HEK293 (cell line): Measurements from ENCODE around the gene PHACTR1.

Source experiments
- CTCF ChIA-PET: fragments of 350-600 bp; formaldehyde crosslinking; extraction: SDS; loops from one replicate; lab custom pipeline; 2021; ENCODE audit warnings: antibody characterized with exemption; lab: Yijun Ruan, JAX
- POLR2A ChIA-PET: fragments of 300-600 bp; formaldehyde crosslinking; extraction: SDS; loops from one replicate; lab custom pipeline; 2020; ENCODE audit warnings: antibody characterized with exemption, inconsistent platforms; lab: Yijun Ruan, JAX
- H3K27ac ChIP-seq: fragments of 200-500 bp; sonication (Bioruptor generic); 2 replicates; pipeline ENCODE4 v1.5.1; 2014; ENCODE audit warnings: low read depth, low read length, control low read depth, inconsistent platforms; ENCODE audit errors: extremely low read depth
- H3K36me3 ChIP-seq, 2 experiments: fragments of 200-500 bp in 1 of 2; sonication (Bioruptor generic) in 1 of 2; 1 replicate in 1 of 2; 2 replicates in 1 of 2; pipeline ENCODE4 v1.5.1; 2014 to 2017; ENCODE audit warnings: inconsistent platforms in 2 of 2, low read length in 2 of 2; ENCODE audit not compliant: control insufficient read depth in 2 of 2, insufficient read depth in 1 of 2
- H3K4me1 ChIP-seq: fragments of 200-500 bp; sonication (Bioruptor generic); 2 replicates; pipeline ENCODE4 v1.5.1; 2014; ENCODE audit warnings: mild to moderate bottlenecking, low read length, inconsistent platforms; ENCODE audit not compliant: control insufficient read depth, insufficient read depth
- H3K4me3 ChIP-seq: 2 replicates; pipeline ENCODE4 v1.5.1; 2011; ENCODE audit warnings: low read depth, mild to moderate bottlenecking, control low read depth, low read length, moderate library complexity
- H3K9me3 ChIP-seq: fragments of 200-500 bp; sonication (Bioruptor generic); 2 replicates; pipeline ENCODE4 v1.5.1; 2014; ENCODE audit warnings: low read depth, low read length, inconsistent platforms; ENCODE audit not compliant: control insufficient read depth, insufficient read depth
- GLIS2 ChIP-seq: fragments of 450-650 bp; formaldehyde crosslinking; IDR thresholded peaks from 2 replicates; pipeline ENCODE4 v1.5.1; 2016; ENCODE audit warnings: missing biosample characterization, missing genetic modification characterization
- HOXC10 ChIP-seq: sonication (generic); formaldehyde crosslinking; IDR thresholded peaks from 2 replicates; pipeline ENCODE4 v1.8.1; 2023; ENCODE audit warnings: mild to moderate bottlenecking, missing genetic modification reagents
- MEIS1 ChIP-seq: sonication (generic); formaldehyde crosslinking; IDR thresholded peaks from 2 replicates; pipeline ENCODE4 v1.8.1; 2022; ENCODE audit warnings: missing genetic modification reagents, mild to moderate bottlenecking, borderline replicate concordance
- REPIN1 ChIP-seq: fragments of 450-650 bp; formaldehyde crosslinking; IDR thresholded peaks from 2 replicates; pipeline ENCODE4 v1.5.1; 2017; ENCODE audit warnings: missing biosample characterization, missing genetic modification characterization, low read depth
- SCRT1 ChIP-seq: fragments of 450-650 bp; formaldehyde crosslinking; IDR thresholded peaks from 2 replicates; pipeline ENCODE4 v1.5.1; 2016; ENCODE audit warnings: missing biosample characterization, missing genetic modification characterization, borderline replicate concordance
- WT1 ChIP-seq: fragments of 450-650 bp; formaldehyde crosslinking; IDR thresholded peaks from 2 replicates; pipeline ENCODE4 v1.5.1; 2016; ENCODE audit warnings: missing biosample characterization, missing genetic modification characterization
- ZBTB1 ChIP-seq: fragments of 450-650 bp; formaldehyde crosslinking; IDR thresholded peaks from 2 replicates; pipeline ENCODE4 v1.5.1; 2016; ENCODE audit warnings: missing biosample characterization, missing genetic modification characterization
- ZFP37 ChIP-seq: fragments of 450-650 bp; formaldehyde crosslinking; IDR thresholded peaks from 2 replicates; pipeline ENCODE4 v1.5.1; 2016; ENCODE audit warnings: missing biosample characterization, missing genetic modification characterization
- ZNF223 ChIP-seq: fragments of 450-650 bp; formaldehyde crosslinking; IDR thresholded peaks from 2 replicates; pipeline ENCODE4 v1.5.1; 2016; ENCODE audit warnings: missing biosample characterization, missing genetic modification characterization
- ZNF26 ChIP-seq: fragments of 450-650 bp; formaldehyde crosslinking; IDR thresholded peaks from 2 replicates; pipeline ENCODE4 v1.5.1; 2016; ENCODE audit warnings: missing biosample characterization, missing genetic modification characterization
- ZNF311 ChIP-seq: fragments of 450-650 bp; formaldehyde crosslinking; IDR thresholded peaks from 2 replicates; pipeline ENCODE4 v1.5.1; 2017; ENCODE audit warnings: missing biosample characterization, missing genetic modification characterization, borderline replicate concordance
- ZNF341 ChIP-seq: fragments of 450-650 bp; formaldehyde crosslinking; IDR thresholded peaks from 2 replicates; pipeline ENCODE4; 2016; ENCODE audit warnings: low read depth, missing biosample characterization, missing genetic modification characterization
- ZNF510 ChIP-seq: fragments of 450-650 bp; formaldehyde crosslinking; IDR thresholded peaks from 2 replicates; pipeline ENCODE4 v1.5.1; 2018; ENCODE audit warnings: mild to moderate bottlenecking, missing genetic modification characterization, missing biosample characterization; ENCODE audit not compliant: insufficient replicate concordance
- ZNF571 ChIP-seq: fragments of 450-650 bp; formaldehyde crosslinking; IDR thresholded peaks from 2 replicates; pipeline ENCODE4 v1.5.0; 2017; ENCODE audit warnings: missing biosample characterization, missing genetic modification characterization
- ZNF701 ChIP-seq: fragments of 450-650 bp; formaldehyde crosslinking; IDR thresholded peaks from 2 replicates; pipeline ENCODE4 v1.5.1; 2016; ENCODE audit warnings: missing biosample characterization, missing genetic modification characterization
- ZNF837 ChIP-seq: fragments of 450-650 bp; formaldehyde crosslinking; IDR thresholded peaks from 2 replicates; pipeline ENCODE4 v1.5.1; 2016; ENCODE audit warnings: missing biosample characterization, missing genetic modification characterization
- ZSCAN16 ChIP-seq: fragments of 450-650 bp; formaldehyde crosslinking; IDR thresholded peaks from 2 replicates; pipeline ENCODE4 v1.5.1; 2016; ENCODE audit warnings: missing biosample characterization, missing genetic modification characterization
- TF ChIP-seq, protein P1 (sequence below): fragments of 450-650 bp; formaldehyde crosslinking; IDR thresholded peaks from 2 replicates; pipeline ENCODE4; 2016; ENCODE audit warnings: missing biosample characterization, missing genetic modification characterization
- TF ChIP-seq, protein P2 (sequence below): fragments of 450-650 bp; formaldehyde crosslinking; IDR thresholded peaks from 2 replicates; pipeline ENCODE4 v1.5.1; 2016; ENCODE audit warnings: missing biosample characterization, missing genetic modification characterization, low read depth
- TF ChIP-seq, protein P3 (sequence below): fragments of 450-650 bp; formaldehyde crosslinking; IDR thresholded peaks from 2 replicates; pipeline ENCODE4 v1.5.1; 2016; ENCODE audit warnings: missing biosample characterization, missing genetic modification characterization, borderline replicate concordance
- TF ChIP-seq, protein P4 (sequence below): fragments of 450-650 bp; formaldehyde crosslinking; IDR thresholded peaks from 2 replicates; pipeline ENCODE4 v1.5.1; 2016; ENCODE audit warnings: missing biosample characterization, missing genetic modification characterization

Gene PHACTR1

DNA sequence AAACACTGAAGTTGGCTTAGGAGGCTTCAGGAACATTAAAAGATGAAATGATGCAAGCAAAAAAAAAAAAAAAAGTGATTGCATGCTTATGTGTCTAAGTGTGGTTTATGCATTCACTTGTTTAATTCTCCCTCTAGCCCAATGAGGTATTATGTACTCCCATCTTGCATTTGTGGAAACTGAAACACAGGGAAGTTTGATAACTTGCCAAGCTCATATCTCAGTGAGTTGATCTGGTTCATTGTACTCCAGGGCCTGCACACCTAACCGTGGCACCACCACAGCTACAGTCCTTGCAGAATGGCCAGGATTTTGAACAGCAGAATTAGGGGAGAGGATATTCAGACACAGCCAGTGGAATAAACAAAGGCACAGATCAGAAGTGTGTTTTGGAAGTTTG lies 360.6 kb downstream of the PHACTR1 start:
- CTCF ChIA-PET: interaction anchor here (0.9 kb wide), 1 partner anchor 169 kb away, joined by 3 read pairs; no protein-coding TSS in a partner anchor
- H3K4me1 ChIP-seq: no peaks in the 10 kb centered on the region
- POLR2A ChIA-PET: no interaction called here
- no peak overlapping the region for H3K4me3 ChIP-seq
- TF ChIP-seq ZFP37 (no peak), ZSCAN16 (no peak), ZNF341 (no peak), ZBTB1 (tag by site-specific recombination) (no peak), SCRT1 (tag by site-specific recombination) (no peak), ZNF26 (tag by site-specific recombination) (no peak), HOXC10 (CRISPR knock-in tag) (no peak), ZNF571 (tag by site-specific recombination) (no peak), ZNF223 (tag by site-specific recombination) (no peak), WT1 (tag by site-specific recombination) (no peak), ZNF837 (tag by site-specific recombination) (no peak)
- TF ChIP-seq, protein P1, sequence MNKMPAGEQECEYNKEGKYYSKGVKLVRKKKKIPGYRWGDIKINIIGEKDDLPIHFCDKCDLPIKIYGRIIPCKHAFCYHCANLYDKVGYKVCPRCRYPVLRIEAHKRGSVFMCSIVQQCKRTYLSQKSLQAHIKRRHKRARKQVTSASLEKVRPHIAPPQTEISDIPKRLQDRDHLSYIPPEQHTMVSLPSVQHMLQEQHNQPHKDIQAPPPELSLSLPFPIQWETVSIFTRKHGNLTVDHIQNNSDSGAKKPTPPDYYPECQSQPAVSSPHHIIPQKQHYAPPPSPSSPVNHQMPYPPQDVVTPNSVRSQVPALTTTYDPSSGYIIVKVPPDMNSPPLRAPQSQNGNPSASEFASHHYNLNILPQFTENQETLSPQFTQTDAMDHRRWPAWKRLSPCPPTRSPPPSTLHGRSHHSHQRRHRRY (tag by site-specific recombination): no peak
- TF ChIP-seq, protein P2, sequence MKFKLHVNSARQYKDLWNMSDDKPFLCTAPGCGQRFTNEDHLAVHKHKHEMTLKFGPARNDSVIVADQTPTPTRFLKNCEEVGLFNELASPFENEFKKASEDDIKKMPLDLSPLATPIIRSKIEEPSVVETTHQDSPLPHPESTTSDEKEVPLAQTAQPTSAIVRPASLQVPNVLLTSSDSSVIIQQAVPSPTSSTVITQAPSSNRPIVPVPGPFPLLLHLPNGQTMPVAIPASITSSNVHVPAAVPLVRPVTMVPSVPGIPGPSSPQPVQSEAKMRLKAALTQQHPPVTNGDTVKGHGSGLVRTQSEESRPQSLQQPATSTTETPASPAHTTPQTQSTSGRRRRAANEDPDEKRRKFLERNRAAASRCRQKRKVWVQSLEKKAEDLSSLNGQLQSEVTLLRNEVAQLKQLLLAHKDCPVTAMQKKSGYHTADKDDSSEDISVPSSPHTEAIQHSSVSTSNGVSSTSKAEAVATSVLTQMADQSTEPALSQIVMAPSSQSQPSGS (tag by site-specific recombination): no peak
- no peak overlapping the region for H3K27ac ChIP-seq
- H3K36me3 ChIP-seq: no peaks in the 10 kb centered on the region
- no peaks in the 10 kb centered on the region for H3K9me3 ChIP-seq

GRCh38 chr6:13079096-13079723 lies 362.6 kb downstream of the PHACTR1 start:
- H3K9me3 ChIP-seq: no peaks in the 10 kb centered on the region
- H3K36me3 ChIP-seq: no peaks in the 10 kb centered on the region
- no peaks in the 10 kb centered on the region for H3K4me1 ChIP-seq
- ChIA-PET POLR2A (no interaction called here), CTCF (interaction anchor here (0.6 kb wide), 1 partner anchor 52 kb away, joined by 3 read pairs; no protein-coding TSS in a partner anchor)
- no peak overlapping the region for H3K4me3 ChIP-seq
- no peak overlapping the region for H3K27ac ChIP-seq
- no peak for TF ChIP-seq MEIS1 (CRISPR knock-in tag)
- no peak for TF ChIP-seq ZBTB1 (tag by site-specific recombination)
- no peak for TF ChIP-seq ZNF510 (tag by site-specific recombination)
- TF ChIP-seq, protein P3, sequence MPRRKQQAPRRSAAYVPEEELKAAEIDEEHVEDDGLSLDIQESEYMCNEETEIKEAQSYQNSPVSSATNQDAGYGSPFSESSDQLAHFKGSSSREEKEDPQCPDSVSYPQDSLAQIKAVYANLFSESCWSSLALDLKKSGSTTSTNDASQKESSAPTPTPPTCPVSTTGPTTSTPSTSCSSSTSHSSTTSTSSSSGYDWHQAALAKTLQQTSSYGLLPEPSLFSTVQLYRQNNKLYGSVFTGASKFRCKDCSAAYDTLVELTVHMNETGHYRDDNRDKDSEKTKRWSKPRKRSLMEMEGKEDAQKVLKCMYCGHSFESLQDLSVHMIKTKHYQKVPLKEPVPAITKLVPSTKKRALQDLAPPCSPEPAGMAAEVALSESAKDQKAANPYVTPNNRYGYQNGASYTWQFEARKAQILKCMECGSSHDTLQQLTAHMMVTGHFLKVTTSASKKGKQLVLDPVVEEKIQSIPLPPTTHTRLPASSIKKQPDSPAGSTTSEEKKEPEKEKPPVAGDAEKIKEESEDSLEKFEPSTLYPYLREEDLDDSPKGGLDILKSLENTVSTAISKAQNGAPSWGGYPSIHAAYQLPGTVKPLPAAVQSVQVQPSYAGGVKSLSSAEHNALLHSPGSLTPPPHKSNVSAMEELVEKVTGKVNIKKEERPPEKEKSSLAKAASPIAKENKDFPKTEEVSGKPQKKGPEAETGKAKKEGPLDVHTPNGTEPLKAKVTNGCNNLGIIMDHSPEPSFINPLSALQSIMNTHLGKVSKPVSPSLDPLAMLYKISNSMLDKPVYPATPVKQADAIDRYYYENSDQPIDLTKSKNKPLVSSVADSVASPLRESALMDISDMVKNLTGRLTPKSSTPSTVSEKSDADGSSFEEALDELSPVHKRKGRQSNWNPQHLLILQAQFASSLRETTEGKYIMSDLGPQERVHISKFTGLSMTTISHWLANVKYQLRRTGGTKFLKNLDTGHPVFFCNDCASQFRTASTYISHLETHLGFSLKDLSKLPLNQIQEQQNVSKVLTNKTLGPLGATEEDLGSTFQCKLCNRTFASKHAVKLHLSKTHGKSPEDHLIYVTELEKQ (tag by site-specific recombination): no peak
- TF ChIP-seq, protein P4, sequence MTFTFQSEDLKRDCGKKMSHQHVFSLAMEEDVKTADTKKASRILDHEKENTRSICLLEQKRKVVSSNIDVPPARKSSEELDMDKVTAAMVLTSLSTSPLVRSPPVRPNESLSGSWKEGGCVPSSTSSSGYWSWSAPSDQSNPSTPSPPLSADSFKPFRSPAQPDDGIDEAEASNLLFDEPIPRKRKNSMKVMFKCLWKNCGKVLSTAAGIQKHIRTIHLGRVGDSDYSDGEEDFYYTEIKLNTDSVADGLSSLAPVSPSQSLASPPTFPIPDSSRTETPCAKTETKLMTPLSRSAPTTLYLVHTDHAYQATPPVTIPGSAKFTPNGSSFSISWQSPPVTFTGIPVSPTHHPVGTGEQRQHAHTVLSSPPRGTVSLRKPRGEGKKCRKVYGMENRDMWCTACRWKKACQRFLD: no peak
- no peak for TF ChIP-seq REPIN1
- TF ChIP-seq ZNF701 (tag by site-specific recombination): no peak
- no peak for TF ChIP-seq GLIS2
- no peak for TF ChIP-seq ZNF311 (tag by site-specific recombination)
- TF ChIP-seq, all 188 proteins: peak for 0
